RWPE2 (cell line): ENCODE measurements around the gene PEAK1.

Source experiments
- ATAC-seq: fragments of 200-7000 bp; cut with Tn5 transposase; 3 replicates; pipeline ENCODE4 v1.9.1; 2021; ENCODE audit warnings: low read depth
- DNase-seq: peaks from one replicate; pipeline ENCODE4 v3.0.0-alpha.2; 2020; ENCODE audit warnings: low spot score
- H3K27ac ChIP-seq: fragments of 450-650 bp; 2 replicates; pipeline ENCODE4 v1.5.1; 2017; ENCODE audit warnings: mild to moderate bottlenecking; ENCODE audit not compliant: poor library complexity, severe bottlenecking
- H3K27me3 ChIP-seq: fragments of 250-450 bp; sonication (Bioruptor Pico); 2 replicates; pipeline ENCODE4 v1.5.1; 2021; ENCODE audit warnings: mild to moderate bottlenecking, moderate library complexity; ENCODE audit not compliant: insufficient read depth, poor library complexity, severe bottlenecking
- H3K36me3 ChIP-seq: fragments of 250-450 bp; sonication (Bioruptor Pico); 2 replicates; pipeline ENCODE4 v1.5.1; 2020; ENCODE audit warnings: low read depth, mild to moderate bottlenecking, moderate library complexity
- H3K4me1 ChIP-seq: fragments of 250-450 bp; sonication (Bioruptor Pico); 2 replicates; pipeline ENCODE4 v1.5.1; 2021; ENCODE audit warnings: mild to moderate bottlenecking, moderate library complexity; ENCODE audit not compliant: insufficient read depth, poor library complexity, severe bottlenecking
- H3K4me3 ChIP-seq: fragments of 250-450 bp; sonication (Bioruptor Pico); 2 replicates; pipeline ENCODE4 v1.5.1; 2021; ENCODE audit warnings: mild to moderate bottlenecking, moderate library complexity; ENCODE audit not compliant: severe bottlenecking
- H3K9me3 ChIP-seq: fragments of 250-450 bp; sonication (Bioruptor Pico); 2 replicates; pipeline ENCODE4 v1.5.1; 2021; ENCODE audit warnings: mild to moderate bottlenecking, moderate library complexity; ENCODE audit not compliant: severe bottlenecking
- TF ChIP-seq, protein P1 (sequence below): fragments of 450-650 bp; IDR thresholded peaks from one replicate; pipeline ENCODE4 v1.5.1; 2017; ENCODE audit warnings: mild to moderate bottlenecking, moderate library complexity; ENCODE audit not compliant: poor library complexity, severe bottlenecking

The PEAK1 gene

DNA sequence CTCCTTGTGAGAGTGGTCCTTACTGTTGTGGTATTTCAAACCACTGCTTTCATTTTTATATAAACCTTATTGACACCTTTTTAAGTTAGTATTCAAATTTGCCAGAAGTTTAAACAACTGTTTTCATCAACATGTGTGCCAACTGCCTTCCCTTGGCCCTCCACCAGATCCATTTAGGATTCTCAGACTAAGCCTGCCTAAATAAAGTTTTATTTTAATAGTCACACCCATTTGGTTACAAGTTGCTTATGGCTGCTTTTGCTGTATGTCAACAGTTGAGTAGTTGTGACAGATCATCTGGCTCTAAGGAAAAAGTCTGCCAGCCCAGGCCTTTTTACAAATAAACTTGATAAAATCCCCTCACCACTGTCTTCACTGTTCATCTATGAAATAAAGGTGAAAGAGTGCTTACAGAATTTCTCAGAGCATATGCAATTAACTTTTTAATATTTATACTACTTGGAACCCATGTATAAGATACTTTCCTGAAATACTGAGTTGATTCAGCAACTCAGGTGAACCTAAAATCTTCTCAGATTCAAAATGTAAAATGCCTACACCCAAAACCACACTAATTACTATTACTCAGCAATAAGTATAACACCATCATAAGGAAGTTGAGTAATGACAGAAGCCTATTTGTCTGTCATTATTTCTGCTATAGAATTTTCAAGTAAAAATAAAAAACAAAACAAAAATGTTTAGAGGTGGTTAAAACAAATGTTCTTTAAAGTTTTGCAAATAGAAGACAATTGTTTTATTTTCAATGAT lies 35.1 kb downstream of the PEAK1 start:
- DNase-seq = no peak
- no peaks in the 10 kb centered on the region for H3K36me3 ChIP-seq

DNA sequence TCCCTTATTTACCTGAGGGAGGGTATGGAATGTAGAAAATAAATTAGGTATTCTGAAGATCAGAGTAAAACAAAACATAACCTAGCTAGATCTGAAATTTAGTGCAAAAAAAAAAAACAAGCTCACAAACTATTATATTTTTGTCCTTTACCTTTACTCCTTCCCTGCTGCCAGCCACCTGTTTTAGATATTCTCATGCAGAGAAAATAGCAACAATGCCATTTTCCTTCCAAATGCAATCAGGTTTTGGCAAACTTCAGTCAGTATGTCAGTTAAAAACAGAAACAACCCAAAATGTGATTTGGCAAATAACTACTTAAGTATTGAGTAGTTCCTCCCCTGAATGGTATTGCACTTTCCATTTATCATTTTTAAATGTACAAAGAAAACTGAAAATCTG lies 35.8 kb downstream of the PEAK1 start:
- DNase-seq (no peak), ATAC-seq (no peak)
- no peaks in the 10 kb centered on the region for H3K36me3 ChIP-seq
- no peaks in the 10 kb centered on the region for H3K4me1 ChIP-seq
- TF ChIP-seq, protein P1, sequence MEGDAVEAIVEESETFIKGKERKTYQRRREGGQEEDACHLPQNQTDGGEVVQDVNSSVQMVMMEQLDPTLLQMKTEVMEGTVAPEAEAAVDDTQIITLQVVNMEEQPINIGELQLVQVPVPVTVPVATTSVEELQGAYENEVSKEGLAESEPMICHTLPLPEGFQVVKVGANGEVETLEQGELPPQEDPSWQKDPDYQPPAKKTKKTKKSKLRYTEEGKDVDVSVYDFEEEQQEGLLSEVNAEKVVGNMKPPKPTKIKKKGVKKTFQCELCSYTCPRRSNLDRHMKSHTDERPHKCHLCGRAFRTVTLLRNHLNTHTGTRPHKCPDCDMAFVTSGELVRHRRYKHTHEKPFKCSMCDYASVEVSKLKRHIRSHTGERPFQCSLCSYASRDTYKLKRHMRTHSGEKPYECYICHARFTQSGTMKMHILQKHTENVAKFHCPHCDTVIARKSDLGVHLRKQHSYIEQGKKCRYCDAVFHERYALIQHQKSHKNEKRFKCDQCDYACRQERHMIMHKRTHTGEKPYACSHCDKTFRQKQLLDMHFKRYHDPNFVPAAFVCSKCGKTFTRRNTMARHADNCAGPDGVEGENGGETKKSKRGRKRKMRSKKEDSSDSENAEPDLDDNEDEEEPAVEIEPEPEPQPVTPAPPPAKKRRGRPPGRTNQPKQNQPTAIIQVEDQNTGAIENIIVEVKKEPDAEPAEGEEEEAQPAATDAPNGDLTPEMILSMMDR = no peak
- no peak overlapping the region for H3K4me3 ChIP-seq
- no peaks in the 10 kb centered on the region for H3K27me3 ChIP-seq
- no peaks in the 10 kb centered on the region for H3K9me3 ChIP-seq
- no peak overlapping the region for H3K27ac ChIP-seq

More for the DNA sequence above, 35.1 kb downstream of the PEAK1 start:
- no peak for ATAC-seq
- no peaks in the 10 kb centered on the region for H3K4me1 ChIP-seq
- no peaks in the 10 kb centered on the region for H3K9me3 ChIP-seq
- no peak overlapping the region for H3K27ac ChIP-seq
- TF ChIP-seq, protein P1 = no peak
- no peaks in the 10 kb centered on the region for H3K27me3 ChIP-seq
- H3K4me3 ChIP-seq = no peak overlapping the region

DNA sequence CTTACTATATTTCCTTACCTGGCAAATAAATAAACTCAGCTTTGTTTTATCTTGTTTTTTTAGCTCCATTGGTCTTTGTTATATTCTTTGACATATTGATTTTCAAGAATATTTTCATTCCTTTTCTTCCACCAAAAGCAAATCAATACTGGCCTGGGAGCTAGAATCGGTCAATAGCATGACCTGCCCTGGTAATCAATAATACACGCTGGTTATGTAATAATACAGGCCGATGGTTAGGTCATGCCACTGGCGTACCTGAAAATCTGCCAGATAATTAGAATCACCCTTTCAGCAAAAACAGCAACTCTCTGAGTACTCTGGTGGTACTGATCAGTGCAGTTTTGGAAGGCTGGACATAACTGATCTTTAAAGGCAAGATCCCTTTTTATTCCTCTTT lies 39.9 kb downstream of the PEAK1 start:
- DNase-seq (no peak), ATAC-seq (no peak)
- Histone ChIP-seq H3K36me3 (no peaks in the 10 kb centered on the region), H3K27ac (no peak overlapping the region), H3K27me3 (no peaks in the 10 kb centered on the region), H3K4me1 (no peaks in the 10 kb centered on the region), H3K4me3 (no peak overlapping the region), H3K9me3 (no peaks in the 10 kb centered on the region)
- TF ChIP-seq, protein P1 = no peak

DNA sequence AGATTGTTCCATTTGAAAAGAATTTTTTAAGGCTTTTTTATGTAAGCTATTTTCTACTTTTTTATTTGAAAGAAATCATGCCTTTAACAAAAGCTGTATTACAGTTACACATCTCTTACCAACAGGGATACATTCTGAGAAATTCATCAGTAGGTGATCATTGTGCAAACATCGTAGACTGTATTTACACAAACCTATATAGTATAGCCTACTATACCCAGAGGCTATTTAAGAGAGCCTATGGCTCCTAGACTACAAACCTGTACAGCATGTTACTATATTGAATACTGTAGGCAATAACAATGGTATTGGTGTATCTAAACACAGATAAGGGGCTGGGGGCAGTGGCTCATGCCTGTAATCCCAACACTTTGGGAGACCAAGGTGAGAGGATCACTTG lies 43.1 kb downstream of the PEAK1 start:
- Histone ChIP-seq H3K4me1 (no peaks in the 10 kb centered on the region), H3K9me3 (no peaks in the 10 kb centered on the region), H3K27me3 (no peaks in the 10 kb centered on the region), H3K36me3 (no peaks in the 10 kb centered on the region), H3K27ac (no peak overlapping the region), H3K4me3 (no peak overlapping the region)
- ATAC-seq (no peak), DNase-seq (no peak)
- TF ChIP-seq, protein P1 = no peak

DNA sequence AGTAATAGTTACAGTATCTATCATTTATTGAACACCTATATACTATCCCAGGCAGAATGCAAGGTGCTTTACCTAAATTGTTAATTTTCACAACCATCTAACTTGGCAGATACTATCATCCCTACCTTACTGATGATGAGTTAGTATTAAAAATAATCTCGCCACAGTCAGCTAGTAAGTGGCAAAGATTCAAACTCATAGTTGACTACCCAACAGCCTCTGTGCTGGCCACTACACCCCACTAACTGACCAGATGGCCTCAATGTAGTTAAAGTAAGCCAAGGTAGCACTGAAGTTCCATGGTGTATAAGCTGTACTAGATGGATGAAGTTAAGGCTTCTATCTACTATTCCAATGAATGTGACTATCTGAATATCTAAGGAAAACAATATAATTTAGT lies 44.8 kb downstream of the PEAK1 start:
- Histone ChIP-seq H3K27me3 (no peaks in the 10 kb centered on the region), H3K4me1 (no peaks in the 10 kb centered on the region), H3K27ac (no peak overlapping the region), H3K9me3 (no peaks in the 10 kb centered on the region), H3K36me3 (no peaks in the 10 kb centered on the region), H3K4me3 (no peak overlapping the region)
- TF ChIP-seq, protein P1 = no peak
- ATAC-seq = no peak
- no peak for DNase-seq
